Calu3 (cell line): ENCODE data around the gene PLEKHA6. TPM values are rescaled to one million over a fixed set of nuclear protein-coding genes. Genes with fewer than 3 reads are reported as not detected.

Source experiments
- BruUV-seq: library from RNA; stranded (reverse); fragments of 400-500 nt; replicated peaks from 2 replicates; lab custom pipeline; 2021; lab: Mats Ljungman, UMichigan
- CTCF ChIA-PET: fragments of 300-600 bp; sonication (Branson Sonifier 250); formaldehyde crosslinking; loops from one replicate; lab custom pipeline; 2022; ENCODE audit warnings: antibody characterized with exemption; lab: Charles Lee
- DNase-seq: peaks from one replicate; pipeline ENCODE4 v3.0.0; 2022
- H3K27ac Mint-ChIP-seq: one replicate; pipeline ENCODE4 v1.8.0; 2022; ENCODE audit warnings: mixed read lengths; ENCODE audit not compliant: unreplicated experiment
- H3K27me3 Mint-ChIP-seq: one replicate; pipeline ENCODE4 v1.8.0; 2022; ENCODE audit warnings: mixed read lengths; ENCODE audit not compliant: unreplicated experiment
- H3K36me3 Mint-ChIP-seq: one replicate; pipeline ENCODE4 v1.8.0; 2022; ENCODE audit warnings: mild to moderate bottlenecking, moderate library complexity, mixed read lengths; ENCODE audit not compliant: insufficient read depth, unreplicated experiment
- H3K4me1 Mint-ChIP-seq: one replicate; pipeline ENCODE4 v1.8.0; 2022; ENCODE audit warnings: mild to moderate bottlenecking, low read depth, mixed read lengths; ENCODE audit not compliant: unreplicated experiment
- H3K4me3 Mint-ChIP-seq: one replicate; pipeline ENCODE4 v1.8.0; 2022; ENCODE audit warnings: mild to moderate bottlenecking, low read depth, moderate library complexity, mixed read lengths; ENCODE audit not compliant: unreplicated experiment
- H3K9me3 Mint-ChIP-seq: one replicate; pipeline ENCODE4 v1.8.0; 2022; ENCODE audit warnings: low read depth, mixed read lengths; ENCODE audit not compliant: unreplicated experiment
- intact Hi-C: fragments of 100-400 bp; cut with micrococcal nuclease; formaldehyde crosslinking; loops from one replicate; pipeline ENCODE4 v1.10.0; 2022; ENCODE audit not compliant: unreplicated experiment
- total RNA-seq: library from RNA; stranded (reverse); gene quantifications from 2 replicates; pipeline ENCODE4 v1.2.3, GENCODE V29; 2022
- TF ChIP-seq, protein P1 (sequence below): fragments of 200-600 bp; IDR thresholded peaks from one replicate; pipeline ENCODE4 v1.8.0; 2022; ENCODE audit warnings: antibody characterized with exemption; ENCODE audit not compliant: unreplicated experiment

PLEKHA6 gene
- total RNA-seq, 1 experiment from 2014 or later, result 101 TPM

DNA sequence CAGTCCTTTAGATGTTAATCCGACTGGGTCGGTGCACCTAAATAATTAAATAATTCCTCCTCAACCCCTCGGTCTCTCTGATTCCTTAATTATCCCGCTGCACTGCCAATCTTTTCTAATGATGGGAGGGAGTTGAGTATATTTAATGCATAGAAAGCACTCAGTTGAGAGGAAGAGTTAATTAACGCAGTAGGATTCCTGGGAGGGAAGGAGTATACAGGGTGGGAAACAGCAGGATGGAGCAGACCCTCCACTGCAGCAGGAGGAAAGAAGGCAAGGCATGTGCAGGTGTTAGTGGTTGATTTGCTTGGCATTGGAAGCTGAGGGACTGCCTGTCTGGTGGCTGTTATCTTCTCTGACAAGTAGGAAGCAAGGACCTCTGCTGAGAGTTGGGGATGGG, 183.7 kb downstream of the PLEKHA6 start:
- no peak overlapping the region for H3K4me3 Mint-ChIP-seq
- TF ChIP-seq, protein P1, sequence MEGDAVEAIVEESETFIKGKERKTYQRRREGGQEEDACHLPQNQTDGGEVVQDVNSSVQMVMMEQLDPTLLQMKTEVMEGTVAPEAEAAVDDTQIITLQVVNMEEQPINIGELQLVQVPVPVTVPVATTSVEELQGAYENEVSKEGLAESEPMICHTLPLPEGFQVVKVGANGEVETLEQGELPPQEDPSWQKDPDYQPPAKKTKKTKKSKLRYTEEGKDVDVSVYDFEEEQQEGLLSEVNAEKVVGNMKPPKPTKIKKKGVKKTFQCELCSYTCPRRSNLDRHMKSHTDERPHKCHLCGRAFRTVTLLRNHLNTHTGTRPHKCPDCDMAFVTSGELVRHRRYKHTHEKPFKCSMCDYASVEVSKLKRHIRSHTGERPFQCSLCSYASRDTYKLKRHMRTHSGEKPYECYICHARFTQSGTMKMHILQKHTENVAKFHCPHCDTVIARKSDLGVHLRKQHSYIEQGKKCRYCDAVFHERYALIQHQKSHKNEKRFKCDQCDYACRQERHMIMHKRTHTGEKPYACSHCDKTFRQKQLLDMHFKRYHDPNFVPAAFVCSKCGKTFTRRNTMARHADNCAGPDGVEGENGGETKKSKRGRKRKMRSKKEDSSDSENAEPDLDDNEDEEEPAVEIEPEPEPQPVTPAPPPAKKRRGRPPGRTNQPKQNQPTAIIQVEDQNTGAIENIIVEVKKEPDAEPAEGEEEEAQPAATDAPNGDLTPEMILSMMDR, result no peak
- H3K4me1 Mint-ChIP-seq, result no peaks in the 10 kb centered on the region
- no peaks in the 10 kb centered on the region for H3K9me3 Mint-ChIP-seq
- no peak for DNase-seq
- CTCF ChIA-PET, result interaction anchor here (0.5 to 1.1 kb wide), 2 partner anchors 17 to 1284 kb away, joined by 3 read pairs; no protein-coding TSS in a partner anchor
- H3K36me3 Mint-ChIP-seq, result peaks cover 8% of the 10 kb centered on the region
- intact Hi-C loops, result no loop called here
- no TSS peak for BruUV-seq
- H3K27me3 Mint-ChIP-seq, result no peaks in the 10 kb centered on the region
- no peak overlapping the region for H3K27ac Mint-ChIP-seq

DNA sequence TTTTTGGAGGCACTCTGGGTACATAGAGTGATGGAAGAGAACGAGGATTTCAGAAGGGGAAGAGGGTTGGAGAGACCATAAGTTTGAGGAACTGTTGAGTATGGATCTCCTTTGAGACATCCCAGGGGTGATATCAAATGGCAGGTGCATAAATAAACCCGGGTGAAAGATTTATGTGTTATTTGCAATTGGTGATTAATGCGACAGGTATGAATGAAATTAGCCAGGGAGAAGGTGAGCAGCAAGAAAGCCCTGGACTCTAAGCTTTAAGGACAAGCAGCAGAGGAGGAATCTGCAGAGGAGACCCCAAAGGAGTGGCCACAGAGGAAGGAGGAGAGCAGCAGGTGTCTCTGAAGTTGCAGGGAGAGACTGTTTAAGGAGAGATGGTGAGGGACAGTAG, 184.8 kb downstream of the PLEKHA6 start:
- H3K27me3 Mint-ChIP-seq, result no peaks in the 10 kb centered on the region
- CTCF ChIA-PET, result interaction anchor here (0.5 to 1.7 kb wide), 6 partner anchors 13 to 656 kb away, joined by 3 to 11 read pairs (median 4); no protein-coding TSS in a partner anchor
- no peak for DNase-seq

DNA sequence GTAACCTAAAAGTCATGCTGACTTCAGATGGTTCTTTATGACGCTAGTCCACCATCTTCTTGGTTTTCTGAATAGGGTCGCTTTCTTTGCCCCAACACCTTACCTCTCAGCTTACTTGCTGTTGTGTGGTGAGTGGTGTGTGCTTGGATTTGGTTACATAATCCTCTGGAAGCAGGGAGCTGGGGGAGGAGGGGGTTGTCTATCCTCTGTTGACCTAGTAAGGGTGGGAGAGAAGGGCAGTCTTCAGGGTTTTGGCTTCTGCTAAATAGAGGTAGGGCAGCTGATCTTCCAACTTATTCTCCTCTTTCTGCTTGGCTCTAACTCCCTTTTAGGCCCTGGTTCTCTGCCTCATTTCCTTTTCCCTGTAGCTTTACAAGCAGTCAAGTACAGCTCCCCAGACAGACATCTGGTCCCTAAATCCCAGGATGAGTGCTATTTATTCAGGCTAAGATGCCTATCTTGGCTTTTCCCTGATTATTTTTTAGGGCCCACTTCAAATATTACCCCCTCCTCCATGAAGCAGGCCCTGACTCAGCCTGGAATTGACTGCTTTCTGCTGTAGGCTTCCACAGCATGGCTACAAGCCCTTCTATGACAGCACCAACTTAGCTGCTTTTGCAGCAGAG, 187.2 kb downstream of the PLEKHA6 start:
- no peak overlapping the region for H3K4me3 Mint-ChIP-seq
- peaks cover 8% of the 10 kb centered on the region for H3K36me3 Mint-ChIP-seq
- DNase-seq, result no peak
- H3K27me3 Mint-ChIP-seq, result no peaks in the 10 kb centered on the region
- intact Hi-C loops, result no loop called here
- H3K27ac Mint-ChIP-seq, result peak overlapping the region; percentile 84
- peaks cover under 1% of the 10 kb centered on the region for H3K9me3 Mint-ChIP-seq
- TF ChIP-seq, protein P1, result no peak
- CTCF ChIA-PET, result interaction anchor here (1.3 to 3.0 kb wide), 2 partner anchors 16 to 26 kb away, joined by 3 to 12 read pairs; no protein-coding TSS in a partner anchor
- BruUV-seq, result no TSS peak
- no peaks in the 10 kb centered on the region for H3K4me1 Mint-ChIP-seq

More for the DNA sequence above, 184.8 kb downstream of the PLEKHA6 start:
- TF ChIP-seq, protein P1, result no peak
- no peaks in the 10 kb centered on the region for H3K4me1 Mint-ChIP-seq
- no TSS peak for BruUV-seq
- H3K27ac Mint-ChIP-seq, result no peak overlapping the region
- H3K36me3 Mint-ChIP-seq, result peaks cover 8% of the 10 kb centered on the region
- no peak overlapping the region for H3K4me3 Mint-ChIP-seq
- H3K9me3 Mint-ChIP-seq, result no peaks in the 10 kb centered on the region
- intact Hi-C loops, result no loop called here

DNA sequence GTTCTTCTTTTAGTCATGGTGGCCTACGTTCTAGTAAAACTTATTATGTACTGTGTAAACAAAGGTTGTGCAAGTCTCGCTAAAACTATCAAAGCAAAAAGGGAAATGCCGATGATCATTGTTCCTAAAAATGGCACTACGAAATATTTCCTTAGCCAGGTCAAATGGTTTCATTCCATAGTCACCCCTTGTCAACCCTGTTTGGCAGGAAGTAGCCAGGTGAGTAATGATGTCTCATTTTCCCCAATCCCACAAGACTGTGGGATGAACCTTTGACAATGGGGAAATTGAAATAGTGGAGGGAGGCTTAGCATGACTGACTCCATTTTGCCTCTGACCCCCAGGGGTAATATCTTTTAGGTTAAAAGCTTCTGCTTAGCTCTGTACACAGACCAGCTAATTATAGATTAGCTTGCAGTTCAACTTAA, 188.0 kb downstream of the PLEKHA6 start:
- Mint-ChIP-seq H3K27me3 (no peaks in the 10 kb centered on the region), H3K4me1 (no peaks in the 10 kb centered on the region), H3K27ac (peak overlapping the region; percentile 84), H3K9me3 (peaks cover 3% of the 10 kb centered on the region), H3K36me3 (peaks cover 8% of the 10 kb centered on the region), H3K4me3 (peak overlapping the region; percentile 45)
- no TSS peak for BruUV-seq
- DNase-seq, result peak; percentile 73
- intact Hi-C loops, result no loop called here
- TF ChIP-seq, protein P1, result no peak
- CTCF ChIA-PET, result interaction anchor here (1.3 to 3.0 kb wide), 2 partner anchors 17 to 27 kb away, joined by 3 to 12 read pairs; no protein-coding TSS in a partner anchor
